Endothelial cell of umbilical vein (primary cell): ENCODE measurements around the gene CTRB2.

ENCODE experiments used
- CTCF ChIP-seq, 2 donors: IDR thresholded peaks; 1 replicate in 1 of 2; 2 replicates in 1 of 2; pipeline ENCODE4 v1.5.1; 2011; ENCODE audit warnings: low read length in 2 of 2, mild to moderate bottlenecking in 2 of 2, moderate library complexity in 2 of 2, control low read depth in 1 of 2, inconsistent platforms in 1 of 2, low read depth in 1 of 2; ENCODE audit not compliant: insufficient read depth in 1 of 2; ENCODE audit errors: extremely low read depth in 1 of 2
- POLR2A ChIP-seq: IDR thresholded peaks from 2 replicates; pipeline ENCODE4 v1.6.1; 2012; ENCODE audit warnings: low read depth, mild to moderate bottlenecking, control low read depth, low read length
- POLR2AphosphoS5 ChIP-seq: IDR thresholded peaks from 2 replicates; pipeline ENCODE4 v1.6.1; 2012; ENCODE audit warnings: low read depth, mild to moderate bottlenecking, control low read depth, low read length, moderate library complexity; ENCODE audit not compliant: insufficient read depth

- TF ChIP-seq CTCF (IDR thresholded peaks at IDR 0.05; ENCODE audit: extremely low read depth in 1 of 2, insufficient read depth in 1 of 2, low read depth in 1 of 2, low read length in 2 of 2) (no peak), POLR2A (no peak), POLR2AphosphoS5 (no peak)
These were observed 26.6 kb upstream of the CTRB2 start for GRCh38 chr16:75233611-75233938.
